ENCODE results near the gene FRMD4A.

- TF ChIP-seq, protein P1, sequence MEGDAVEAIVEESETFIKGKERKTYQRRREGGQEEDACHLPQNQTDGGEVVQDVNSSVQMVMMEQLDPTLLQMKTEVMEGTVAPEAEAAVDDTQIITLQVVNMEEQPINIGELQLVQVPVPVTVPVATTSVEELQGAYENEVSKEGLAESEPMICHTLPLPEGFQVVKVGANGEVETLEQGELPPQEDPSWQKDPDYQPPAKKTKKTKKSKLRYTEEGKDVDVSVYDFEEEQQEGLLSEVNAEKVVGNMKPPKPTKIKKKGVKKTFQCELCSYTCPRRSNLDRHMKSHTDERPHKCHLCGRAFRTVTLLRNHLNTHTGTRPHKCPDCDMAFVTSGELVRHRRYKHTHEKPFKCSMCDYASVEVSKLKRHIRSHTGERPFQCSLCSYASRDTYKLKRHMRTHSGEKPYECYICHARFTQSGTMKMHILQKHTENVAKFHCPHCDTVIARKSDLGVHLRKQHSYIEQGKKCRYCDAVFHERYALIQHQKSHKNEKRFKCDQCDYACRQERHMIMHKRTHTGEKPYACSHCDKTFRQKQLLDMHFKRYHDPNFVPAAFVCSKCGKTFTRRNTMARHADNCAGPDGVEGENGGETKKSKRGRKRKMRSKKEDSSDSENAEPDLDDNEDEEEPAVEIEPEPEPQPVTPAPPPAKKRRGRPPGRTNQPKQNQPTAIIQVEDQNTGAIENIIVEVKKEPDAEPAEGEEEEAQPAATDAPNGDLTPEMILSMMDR (IDR thresholded peaks at IDR 0.05; ENCODE audit: low read depth, low read length): no peak
- TF ChIP-seq POLR2A (IDR thresholded peaks at IDR 0.05; ENCODE audit: extremely low read depth, insufficient read length): no peak
- no peak for TF ChIP-seq MYC (IDR thresholded peaks at IDR 0.05; ENCODE audit: low read depth, low read length)
- TF ChIP-seq, protein P2, sequence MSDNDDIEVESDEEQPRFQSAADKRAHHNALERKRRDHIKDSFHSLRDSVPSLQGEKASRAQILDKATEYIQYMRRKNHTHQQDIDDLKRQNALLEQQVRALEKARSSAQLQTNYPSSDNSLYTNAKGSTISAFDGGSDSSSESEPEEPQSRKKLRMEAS (IDR thresholded peaks at IDR 0.05; ENCODE audit: low read depth, low read length): no peak
Measured at GRCh38 chr10:13880760-13881159, 450.0 kb downstream of the FRMD4A start.

Data from NB4 (cell line).